GM12872 (cell line): ENCODE results near the gene S100PBP.

Experiments
- CTCF ChIP-seq: IDR thresholded peaks from 3 replicates; pipeline ENCODE4 v1.5.1; 2011; ENCODE audit warnings: low read depth, mild to moderate bottlenecking, low read length, moderate library complexity; ENCODE audit not compliant: insufficient read depth

S100PBP gene

GRCh38 chr1:32810358-32810757 lies 7.1 kb upstream of the S100PBP start:
- TF ChIP-seq CTCF = no peak

- no peak for TF ChIP-seq CTCF
Measured at GRCh38 chr1:32811265-32811664, 6.2 kb upstream of the S100PBP start.

- no peak for TF ChIP-seq CTCF
Measured at GRCh38 chr1:32811917-32812316, 5.5 kb upstream of the S100PBP start.

GRCh38 chr1:32813941-32814739 lies 3.3 kb upstream of the S100PBP start:
- no peak for TF ChIP-seq CTCF

GRCh38 chr1:32816676-32817158 lies 736 bp upstream of the S100PBP start:
- no peak for TF ChIP-seq CTCF

GRCh38 chr1:32817815-32818786 lies 648 bp downstream of the S100PBP start:
- no peak for TF ChIP-seq CTCF

- TF ChIP-seq CTCF = no peak
Measured at GRCh38 chr1:32818804-32819541, 1.5 kb downstream of the S100PBP start.
